ENCODE results near the gene CCDC200. TPM values are rescaled to one million over a fixed set of nuclear protein-coding genes. Genes with fewer than 3 reads are reported as not detected.
A peak's percentile ranks its signal among the peaks of the same experiment; 100 is the strongest.

Gene CCDC200
- total and polyA plus RNA-seq, 2 of the 13 experiments (the other 11 are each of a cell fraction or from before 2014, with no cell fraction given), result not detected

GRCh38 chr17:43216762-43217613 is 11.4 kb downstream of the CCDC200 start (continued):
- TF ChIP-seq ZNF276 (CRISPR knock-in tag; IDR thresholded peaks at IDR 0.05; ENCODE audit: low read depth), result peak; percentile 77; the same call in 1 of the 2 replicates
- TF ChIP-seq REXO4 (CRISPR knock-in tag; IDR thresholded peaks at IDR 0.05; ENCODE audit: borderline replicate concordance), result no peak
- TF ChIP-seq ZSCAN21 (CRISPR knock-in tag; IDR thresholded peaks at IDR 0.05; ENCODE audit: borderline replicate concordance), result no peak; the same call in 1 of the 2 replicates
- TF ChIP-seq IKZF1 (IDR thresholded peaks at IDR 0.05), result no peak
- TF ChIP-seq ZNF3 (CRISPR knock-in tag; IDR thresholded peaks at IDR 0.05), result peak; percentile 67
- TF ChIP-seq KDM5A (IDR thresholded peaks at IDR 0.05; ENCODE audit: borderline replicate concordance, low read length), result no peak; the same call in 1 of the 2 replicates
- TF ChIP-seq ZNF234 (CRISPR knock-in tag; conservative IDR thresholded peaks at IDR 0.05), result no peak
- TF ChIP-seq CREBL2 (CRISPR knock-in tag; IDR thresholded peaks at IDR 0.05; ENCODE audit: borderline replicate concordance), result no peak
- peak; percentile 34; the same call in 1 of the 2 replicates for TF ChIP-seq UBTF (CRISPR knock-in tag; IDR thresholded peaks at IDR 0.05)
- no peak; the same call in 1 of the 2 replicates for TF ChIP-seq E2F2 (CRISPR knock-in tag; IDR thresholded peaks at IDR 0.05; ENCODE audit: borderline replicate concordance)
- TF ChIP-seq TSC22D2 (CRISPR knock-in tag; IDR thresholded peaks at IDR 0.05; ENCODE audit: borderline replicate concordance), result no peak; the same call in none of the 2 replicates
- peak; percentile 96 for TF ChIP-seq ARNTL (CRISPR knock-in tag; IDR thresholded peaks at IDR 0.05)
- no peak for TF ChIP-seq ZNF33A (CRISPR knock-in tag; IDR thresholded peaks at IDR 0.05; ENCODE audit: borderline replicate concordance)
- TF ChIP-seq DMAP1 (CRISPR knock-in tag; IDR thresholded peaks at IDR 0.05), result peak; percentile 97; the same call in 1 of the 2 replicates
- TF ChIP-seq TMF1 (CRISPR knock-in tag; IDR thresholded peaks at IDR 0.05; ENCODE audit: low read depth), result peak; percentile 34
- peak; percentile 45 for TF ChIP-seq SPEN (CRISPR knock-in tag; IDR thresholded peaks at IDR 0.05; ENCODE audit: low read depth)
- no peak for TF ChIP-seq DDIT3 (CRISPR knock-in tag; IDR thresholded peaks at IDR 0.05)
- TF ChIP-seq MTF2 (CRISPR knock-in tag; IDR thresholded peaks at IDR 0.05; ENCODE audit: borderline replicate concordance), result 0 out of 2 replicates have a peak, but pooled peaks have one; percentile 60

All from HepG2 (cell line).